Spleen (tissue), 7 donors: ENCODE data around the gene TMEM54.

Source experiments
- CTCF ChIP-seq, 11 experiments: fragments of 200-600 bp in 7 of 11; fragments of 450-650 bp in 4 of 11; sonication (generic) in 4 of 11; IDR thresholded peaks in 8 of 11; conservative IDR thresholded peaks in 3 of 11; 1 replicate in 7 of 11; 2 replicates in 4 of 11; pipeline versions ENCODE4 v1.4.0 to v1.8.0; 2016 to 2021; ENCODE audit warnings: antibody characterized with exemption in 11 of 11, inconsistent platforms in 4 of 11, mild to moderate bottlenecking in 1 of 11
- POLR2A ChIP-seq, 3 donors: fragments of 450-650 bp; IDR thresholded peaks; one replicate each; pipeline ENCODE4 v1.5.1; 2017; ENCODE audit warnings: antibody characterized with exemption in 3 of 3, mild to moderate bottlenecking in 1 of 3
- POLR2AphosphoS5 ChIP-seq, 3 donors: sonication (generic); formaldehyde crosslinking; IDR thresholded peaks; one replicate each; pipeline ENCODE4 v1.5.1; 2017; ENCODE audit warnings: antibody characterized with exemption in 3 of 3
- donor health status: DM: no; HTN: no; CAD: no; lungs with moderate emphysema.
- donor health status: DM: no; HTN: no; CAD: no.
- donor health status: DM: no; HTN: no; CAD: no.

GRCh38 chr1:32872192-32872460, 29.1 kb downstream of the TMEM54 start:
- TF ChIP-seq CTCF (IDR thresholded peaks at IDR 0.05 in 8 of 11, conservative IDR thresholded peaks at IDR 0.05 in 3 of 11) (no peak), POLR2AphosphoS5 (IDR thresholded peaks at IDR 0.05) (no peak), POLR2A (IDR thresholded peaks at IDR 0.05) (no peak)
